IMR-90 (cell line): ENCODE results near the gene ZMYND11. TPM values are rescaled to one million over a fixed set of nuclear protein-coding genes. Genes with fewer than 3 reads are reported as not detected.

Experiments
- ATAC-seq: fragments of 200-7000 bp; cut with Tn5 transposase; 2 replicates; pipeline ENCODE4 v1.9.1; 2020; ENCODE audit warnings: low read depth, mild to moderate bottlenecking, moderate library complexity
- BruUV-seq: library from RNA; stranded (reverse); fragments of 400-500 nt; replicated peaks from 2 replicates; lab custom pipeline; 2021; lab: Mats Ljungman, UMichigan
- CTCF ChIA-PET: fragments of 300-600 bp; formaldehyde crosslinking; extraction: SDS; loops from one replicate; lab custom pipeline; 2021; ENCODE audit warnings: antibody characterized with exemption; lab: Yijun Ruan, JAX
- POLR2A ChIA-PET: fragments of 300-600 bp; sonication (Branson Sonifier 250); formaldehyde crosslinking; loops from one replicate; lab custom pipeline; 2022; ENCODE audit warnings: antibody characterized with exemption; ENCODE audit not compliant: unreplicated experiment; lab: Charles Lee
- DNase-seq: peaks from one replicate; pipeline ENCODE4 v3.0.0; 2013
- H2AFZ ChIP-seq: replicated peaks from 2 replicates; pipeline ENCODE3; 2013; ENCODE audit warnings: low read length, mild to moderate bottlenecking; ENCODE audit not compliant: poor library complexity
- H2AK5ac ChIP-seq: 2 replicates; pipeline ENCODE4 v1.6.1; 2013; ENCODE audit warnings: low read depth, low read length, inconsistent platforms
- H2AK9ac ChIP-seq: replicated peaks from 2 replicates; pipeline ENCODE3; 2013; ENCODE audit warnings: mild to moderate bottlenecking, low read depth, low read length, moderate library complexity; ENCODE audit not compliant: poor library complexity
- H2BK120ac ChIP-seq: 2 replicates; pipeline ENCODE4 v1.6.1; 2013; ENCODE audit warnings: low read depth, low read length, inconsistent platforms
- H2BK15ac ChIP-seq: 3 replicates; pipeline ENCODE4 v1.6.1; 2013; ENCODE audit warnings: low read depth, low read length, inconsistent platforms
- H2BK20ac ChIP-seq: 2 replicates; pipeline ENCODE4 v1.6.1; 2013; ENCODE audit warnings: low read depth, mild to moderate bottlenecking, inconsistent platforms, low read length, moderate library complexity
- H2BK5ac ChIP-seq: 2 replicates; pipeline ENCODE4 v1.6.1; 2013; ENCODE audit warnings: mild to moderate bottlenecking, low read depth, low read length, inconsistent platforms; ENCODE audit not compliant: poor library complexity, severe bottlenecking
- H3K14ac ChIP-seq: replicated peaks from 2 replicates; pipeline ENCODE4 v1.6.1; 2013; ENCODE audit warnings: low read depth, low read length, inconsistent platforms
- H3K18ac ChIP-seq: 2 replicates; pipeline ENCODE4 v1.6.1; 2013; ENCODE audit warnings: low read depth, low read length, control low read depth
- H3K23ac ChIP-seq: 2 replicates; pipeline ENCODE4 v1.6.1; 2013; ENCODE audit warnings: low read depth, low read length, inconsistent platforms
- H3K27ac ChIP-seq: 2 replicates; pipeline ENCODE4 v1.5.1; 2013; ENCODE audit warnings: mild to moderate bottlenecking, control low read depth, low read length; ENCODE audit not compliant: insufficient read depth
- H3K27me3 ChIP-seq: 2 replicates; pipeline ENCODE4 v1.6.1; 2013; ENCODE audit warnings: low read length; ENCODE audit not compliant: control insufficient read depth, insufficient read depth
- H3K36me3 ChIP-seq: 2 replicates; pipeline ENCODE4 v1.6.1; 2013; ENCODE audit warnings: low read length, mixed read lengths; ENCODE audit not compliant: control insufficient read depth, insufficient read depth
- H3K4ac ChIP-seq: 2 replicates; pipeline ENCODE4 v1.6.1; 2013; ENCODE audit warnings: low read depth, low read length, inconsistent platforms
- H3K4me1 ChIP-seq: 2 replicates; pipeline ENCODE4 v1.6.1; 2013; ENCODE audit warnings: low read length, mixed read lengths; ENCODE audit not compliant: control insufficient read depth, insufficient read depth
- H3K4me2 ChIP-seq: 2 replicates; pipeline ENCODE4 v1.6.1; 2013; ENCODE audit warnings: low read depth, mild to moderate bottlenecking, control low read depth, low read length, moderate library complexity
- H3K4me3 ChIP-seq: 2 replicates; pipeline ENCODE4 v1.5.1; 2013; ENCODE audit warnings: low read depth, mild to moderate bottlenecking, control low read depth, low read length, moderate library complexity; ENCODE audit not compliant: insufficient read depth
- H3K56ac ChIP-seq: 2 replicates; pipeline ENCODE4 v1.6.1; 2013; ENCODE audit warnings: low read length, inconsistent platforms; ENCODE audit not compliant: insufficient read depth; ENCODE audit errors: extremely low read depth
- H3K79me1 ChIP-seq, 2 experiments: 2 replicates each; pipeline ENCODE4 v1.6.1; 2013; ENCODE audit warnings: low read length in 2 of 2, inconsistent platforms in 1 of 2, low read depth in 1 of 2
- H3K9ac ChIP-seq: 2 replicates; pipeline ENCODE4 v1.6.1; 2013; ENCODE audit warnings: low read depth, low read length, control low read depth
- H3K9me1 ChIP-seq: 2 replicates; pipeline ENCODE4 v1.6.1; 2013; ENCODE audit warnings: low read length, inconsistent platforms; ENCODE audit not compliant: insufficient read depth
- H3K9me3 ChIP-seq: 2 replicates; pipeline ENCODE4 v1.6.1; 2013; ENCODE audit warnings: low read length; ENCODE audit not compliant: control insufficient read depth, insufficient read depth
- H4K20me1 ChIP-seq: 2 replicates; pipeline ENCODE4 v1.6.1; 2013; ENCODE audit warnings: low read length, inconsistent platforms; ENCODE audit not compliant: insufficient read depth
- H4K5ac ChIP-seq: 2 replicates; pipeline ENCODE4 v1.6.1; 2013; ENCODE audit warnings: mild to moderate bottlenecking, low read depth, low read length, control low read depth
- H4K8ac ChIP-seq, 2 experiments: 2 replicates each; pipeline ENCODE4 v1.6.1; 2013; ENCODE audit warnings: low read depth in 2 of 2, low read length in 2 of 2, control low read depth in 1 of 2, inconsistent platforms in 1 of 2
- H4K91ac ChIP-seq: 2 replicates; pipeline ENCODE4 v1.6.1; 2013; ENCODE audit warnings: low read depth, low read length, inconsistent platforms; ENCODE audit not compliant: insufficient read depth
- BHLHE40 ChIP-seq: fragments of 150-350 bp; IDR thresholded peaks from 2 replicates; pipeline ENCODE4 v1.6.1; 2016; ENCODE audit warnings: mild to moderate bottlenecking, low read depth, low read length
- CEBPB ChIP-seq: IDR thresholded peaks from 2 replicates; pipeline ENCODE4 v1.6.1; 2012; ENCODE audit warnings: low read depth, low read length, improper control_type of control experiment
- CHD1 ChIP-seq: IDR thresholded peaks from 2 replicates; pipeline ENCODE4 v1.6.1; 2012; ENCODE audit warnings: low read depth, low read length, improper control_type of control experiment
- CTCF ChIP-seq: conservative IDR thresholded peaks from 2 replicates; pipeline ENCODE4 v1.5.1; 2012; ENCODE audit warnings: mild to moderate bottlenecking, low read depth, low read length, improper control_type of control experiment
- ELK1 ChIP-seq: fragments of 150-350 bp; IDR thresholded peaks from 2 replicates; pipeline ENCODE4 v1.6.1; 2016; ENCODE audit warnings: low read depth, mild to moderate bottlenecking, low read length, moderate library complexity, borderline replicate concordance
- FOS ChIP-seq: fragments of 150-350 bp; IDR thresholded peaks from 2 replicates; pipeline ENCODE4 v1.6.1; 2016; ENCODE audit warnings: low read depth, low read length
- MAFK ChIP-seq: IDR thresholded peaks from 2 replicates; pipeline ENCODE4 v1.6.1; 2012; ENCODE audit warnings: low read depth, low read length, improper control_type of control experiment
- MAZ ChIP-seq: IDR thresholded peaks from 2 replicates; pipeline ENCODE4 v1.6.1; 2012; ENCODE audit warnings: low read depth, mild to moderate bottlenecking, low read length, improper control_type of control experiment, moderate library complexity, borderline replicate concordance
- MXI1 ChIP-seq: IDR thresholded peaks from 2 replicates; pipeline ENCODE4 v1.6.1; 2012; ENCODE audit warnings: low read depth, mild to moderate bottlenecking, low read length, moderate library complexity, borderline replicate concordance
- NFE2L2 ChIP-seq: fragments of 150-350 bp; IDR thresholded peaks from 2 replicates; pipeline ENCODE4 v1.6.1; 2016; ENCODE audit warnings: low read depth, mild to moderate bottlenecking, low read length
- POLR2A ChIP-seq: IDR thresholded peaks from 2 replicates; pipeline ENCODE4 v1.6.1; 2012; ENCODE audit warnings: mild to moderate bottlenecking, low read depth, low read length
- RAD21 ChIP-seq: IDR thresholded peaks from 2 replicates; pipeline ENCODE4 v1.6.1; 2012; ENCODE audit warnings: low read length, improper control_type of control experiment
- RCOR1 ChIP-seq: IDR thresholded peaks from 2 replicates; pipeline ENCODE4 v1.6.1; 2012; ENCODE audit warnings: mild to moderate bottlenecking, low read length, improper control_type of control experiment; ENCODE audit not compliant: insufficient replicate concordance
- RFX5 ChIP-seq: IDR thresholded peaks from 2 replicates; pipeline ENCODE4 v1.8.0; 2012; ENCODE audit warnings: low read depth, mild to moderate bottlenecking, low read length, moderate library complexity
- SMC3 ChIP-seq: fragments of 150-350 bp; IDR thresholded peaks from 2 replicates; pipeline ENCODE4 v1.6.1; 2016; ENCODE audit warnings: low read depth, mild to moderate bottlenecking, antibody characterized with exemption, low read length, moderate library complexity
- WGBS, 2 experiments: methylation state at CpG; one replicate each; pipeline versions ENCODE4 v1.1.5 to v1.1.7; 2013; ENCODE audit warnings: missing lambda C conversion rate in 2 of 2; ENCODE audit not compliant: insufficient read length in 1 of 2; ENCODE audit errors: extremely low coverage in 2 of 2; 5-methylcytosine and 5-hydroxymethylcytosine counted together
- dilution Hi-C: fragments of 300-500 bp; cut with HindIII; formaldehyde crosslinking; loops from one replicate; pipeline ENCODE4 v1.14.3; 2018; ENCODE audit warnings: low sequenced_read_pairs; ENCODE audit not compliant: unreplicated experiment
- in situ Hi-C: fragments of 300-500 bp; cut with MboI; formaldehyde crosslinking; loops from 3 replicates; pipeline ENCODE4 v1.14.3; 2019; ENCODE audit warnings: low sequenced_read_pairs, inconsistent platforms, mixed read lengths
- intact Hi-C: fragments of 100-400 bp; cut with micrococcal nuclease; formaldehyde crosslinking; loops from 2 replicates; pipeline ENCODE4 v1.10.0; 2022
- polyA plus RNA-seq, 3 experiments: library from polyadenylated mRNA; depleted of rRNA; stranded (reverse); fragments of >200 nt; gene quantifications; 2 replicates each; pipeline ENCODE4 v1.2.3, GENCODE V29; 2012; ENCODE audit warnings: low replicate concordance in 1 of 3
- total RNA-seq: library from RNA; depleted of rRNA; stranded (reverse); fragments of >200 nt; gene quantifications from 2 replicates; pipeline ENCODE4 v1.2.3, GENCODE V29; 2012

ZMYND11 gene
- total and polyA plus RNA-seq, 2 of the 4 experiments (the other 2 are of a cell fraction) = 39.5 to 72.2 TPM

GRCh38 chr10:288316-289200 lies 153.3 kb downstream of the ZMYND11 start:
- intact Hi-C loops (no loop called here), in situ Hi-C loops (no loop called here), dilution Hi-C loops (no loop called here)
- no peak overlapping the region for H2BK15ac ChIP-seq
- BruUV-seq = no TSS peak
- H3K14ac ChIP-seq = no peak overlapping the region
- no peak overlapping the region for H3K56ac ChIP-seq
- no peak overlapping the region for H2AFZ ChIP-seq
- H3K36me3 ChIP-seq = peaks cover 46% of the 10 kb centered on the region
- H3K9me1 ChIP-seq = peaks cover 14% of the 10 kb centered on the region
- H3K23ac ChIP-seq = no peak overlapping the region
- 98% methylated on average over 12 of the region's 27 CpGs; no CpG with 5 or more reads in 1 of the 2 experiments for WGBS, 2 experiments
- H2AK5ac ChIP-seq = peak overlapping the region; percentile 6; the same call in 1 of the 2 replicates
- no peak overlapping the region for H3K4me3 ChIP-seq
- ATAC-seq (no peak), DNase-seq (no peak)
- no peak overlapping the region for H2BK20ac ChIP-seq
- no peak overlapping the region for H4K8ac ChIP-seq
- ChIA-PET POLR2A (no interaction called here), CTCF (interaction anchor here (1.1 kb wide), 1 partner anchor 9 kb away, joined by 3 read pairs; no protein-coding TSS in a partner anchor)
- H3K27me3 ChIP-seq = no peaks in the 10 kb centered on the region
- peaks cover 2 to 44% of the 10 kb centered on the region in 2 experiments; a peak in 2 of 4 replicates for H3K79me1 ChIP-seq
- H4K91ac ChIP-seq = no peak overlapping the region
- no peak overlapping the region for H3K27ac ChIP-seq
- peaks cover 5% of the 10 kb centered on the region for H3K4me1 ChIP-seq
- H4K5ac ChIP-seq = no peak overlapping the region
- no peak overlapping the region for H3K4ac ChIP-seq
- no peak overlapping the region for H3K9ac ChIP-seq
- H4K20me1 ChIP-seq = peaks cover 3% of the 10 kb centered on the region
- no peak overlapping the region for H3K18ac ChIP-seq
- H2BK120ac ChIP-seq = no peak overlapping the region
- H3K4me2 ChIP-seq = no peak overlapping the region
- no peak overlapping the region for H2AK9ac ChIP-seq
- H2BK5ac ChIP-seq = no peak overlapping the region
- H3K9me3 ChIP-seq = 0 out of 2 replicates have a peak, but pooled peaks cover 2% of the 10 kb centered on the region
- no peak for TF ChIP-seq RCOR1
- no peak for TF ChIP-seq FOS
- TF ChIP-seq CEBPB = no peak
- TF ChIP-seq BHLHE40 = no peak
- no peak for TF ChIP-seq POLR2A
- no peak for TF ChIP-seq SMC3
- no peak for TF ChIP-seq MXI1
- no peak for TF ChIP-seq NFE2L2
- TF ChIP-seq ELK1 = no peak
- TF ChIP-seq MAFK = no peak
- TF ChIP-seq MAZ = no peak
- no peak for TF ChIP-seq CHD1
- TF ChIP-seq CTCF = no peak
- TF ChIP-seq RAD21 = no peak
- TF ChIP-seq RFX5 = no peak
